Measurements from ENCODE around the gene MX1.

DNA sequence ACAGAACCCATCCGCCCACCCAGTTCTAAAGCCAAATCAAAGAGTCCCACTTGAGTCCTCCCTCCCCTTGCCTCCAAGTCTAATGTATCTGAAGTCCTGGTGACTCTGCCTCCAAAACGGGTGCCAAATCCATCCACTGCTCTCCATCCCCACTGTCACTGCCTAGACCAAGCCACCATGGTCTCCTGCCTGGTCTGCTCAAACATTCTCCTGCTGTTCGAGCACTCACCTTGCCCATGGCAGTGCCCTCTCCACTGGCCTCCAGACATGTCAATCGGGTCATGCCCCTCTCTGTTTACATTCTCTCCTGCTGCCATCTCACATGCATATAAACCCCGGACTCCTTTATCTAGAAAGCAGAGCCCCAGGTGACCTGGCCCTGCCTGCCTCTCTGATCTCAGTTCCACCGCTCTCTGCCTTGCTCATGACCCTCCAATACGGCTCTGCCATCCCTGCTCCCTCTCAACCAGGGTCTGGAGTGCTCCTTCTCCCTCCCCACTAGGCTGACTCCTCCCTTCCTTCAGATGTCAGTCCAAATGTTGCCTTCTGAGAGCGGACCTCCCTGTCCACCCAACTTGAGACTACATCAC lies 32.1 kb upstream of the MX1 start:
- TF ChIP-seq, protein P1, sequence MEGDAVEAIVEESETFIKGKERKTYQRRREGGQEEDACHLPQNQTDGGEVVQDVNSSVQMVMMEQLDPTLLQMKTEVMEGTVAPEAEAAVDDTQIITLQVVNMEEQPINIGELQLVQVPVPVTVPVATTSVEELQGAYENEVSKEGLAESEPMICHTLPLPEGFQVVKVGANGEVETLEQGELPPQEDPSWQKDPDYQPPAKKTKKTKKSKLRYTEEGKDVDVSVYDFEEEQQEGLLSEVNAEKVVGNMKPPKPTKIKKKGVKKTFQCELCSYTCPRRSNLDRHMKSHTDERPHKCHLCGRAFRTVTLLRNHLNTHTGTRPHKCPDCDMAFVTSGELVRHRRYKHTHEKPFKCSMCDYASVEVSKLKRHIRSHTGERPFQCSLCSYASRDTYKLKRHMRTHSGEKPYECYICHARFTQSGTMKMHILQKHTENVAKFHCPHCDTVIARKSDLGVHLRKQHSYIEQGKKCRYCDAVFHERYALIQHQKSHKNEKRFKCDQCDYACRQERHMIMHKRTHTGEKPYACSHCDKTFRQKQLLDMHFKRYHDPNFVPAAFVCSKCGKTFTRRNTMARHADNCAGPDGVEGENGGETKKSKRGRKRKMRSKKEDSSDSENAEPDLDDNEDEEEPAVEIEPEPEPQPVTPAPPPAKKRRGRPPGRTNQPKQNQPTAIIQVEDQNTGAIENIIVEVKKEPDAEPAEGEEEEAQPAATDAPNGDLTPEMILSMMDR (IDR thresholded peaks at IDR 0.05): no peak
- TF ChIP-seq POLR2A (IDR thresholded peaks at IDR 0.05): no peak
